H1 (cell line): Measurements from ENCODE around the gene ADCK1. TPM values are rescaled to one million over a fixed set of nuclear protein-coding genes. Genes with fewer than 3 reads are reported as not detected.

Source experiments
- CTCF ChIA-PET: fragments of 300-600 bp; sonication (Branson Sonifier 250); formaldehyde crosslinking; loops from one replicate; lab custom pipeline; 2021; ENCODE audit not compliant: partially characterized antibody; lab: Charles Lee
- POLR2A ChIA-PET: fragments of 300-600 bp; sonication (Branson Sonifier 250); formaldehyde crosslinking; loops from one replicate; lab custom pipeline; 2021; ENCODE audit warnings: inconsistent platforms; ENCODE audit not compliant: partially characterized antibody; lab: Charles Lee
- DNase-seq, 2 experiments: peaks; one replicate each; pipeline versions ENCODE4 v3.0.0 to v3.0.0-alpha.2; 2010 to 2022; ENCODE audit warnings: low spot score in 2 of 2, low read depth in 1 of 2, mixed read lengths in 1 of 2
- FAIRE-seq: peaks from 2 replicates; lab custom pipeline; 2011; peaks lifted over from hg19 to GRCh38; lab: Jason Lieb, UNC
- H2AFZ ChIP-seq: 2 replicates; pipeline ENCODE4 v1.8.1; 2012; ENCODE audit warnings: low read length, inconsistent platforms
- H2AK5ac ChIP-seq: 2 replicates; pipeline ENCODE4 v1.6.1; 2013; ENCODE audit warnings: low read depth, low read length
- H2BK120ac ChIP-seq: replicated peaks from 2 replicates; pipeline ENCODE3; 2013; ENCODE audit warnings: low read depth, low read length, inconsistent platforms
- H2BK12ac ChIP-seq: 2 replicates; pipeline ENCODE4 v1.6.1; 2013; ENCODE audit warnings: low read depth, low read length
- H2BK15ac ChIP-seq: 2 replicates; pipeline ENCODE4 v1.6.1; 2013; ENCODE audit warnings: low read length
- H2BK20ac ChIP-seq: 2 replicates; pipeline ENCODE4 v1.6.1; 2013; ENCODE audit warnings: low read length
- H2BK5ac ChIP-seq: 2 replicates; pipeline ENCODE4 v1.6.1; 2013; ENCODE audit warnings: low read depth, low read length
- H3K14ac ChIP-seq: 2 replicates; pipeline ENCODE4 v1.6.1; 2013; ENCODE audit warnings: inconsistent platforms; ENCODE audit not compliant: insufficient read length
- H3K18ac ChIP-seq: 2 replicates; pipeline ENCODE4 v1.6.1; 2013; ENCODE audit warnings: low read length; ENCODE audit errors: extremely low read depth
- H3K23ac ChIP-seq: 2 replicates; pipeline ENCODE4 v1.6.1; 2013; ENCODE audit warnings: inconsistent platforms; ENCODE audit not compliant: insufficient read length
- H3K23me2 ChIP-seq: 2 replicates; pipeline ENCODE4 v1.6.1; 2013; ENCODE audit warnings: low read depth, low read length
- H3K27ac ChIP-seq: 2 replicates; pipeline ENCODE4 v1.6.1; 2011; ENCODE audit warnings: low read depth, low read length, inconsistent platforms
- H3K27me3 ChIP-seq, 4 experiments: replicated peaks in 1 of 4; 1 replicate in 1 of 4; 2 replicates in 3 of 4; pipeline versions ENCODE4 v1.6.1 to v1.8.1; 2011 to 2013; ENCODE audit warnings: low read length in 3 of 4, mild to moderate bottlenecking in 3 of 4, inconsistent platforms in 2 of 4, mixed read lengths in 2 of 4, moderate library complexity in 1 of 4; ENCODE audit not compliant: control insufficient read depth in 3 of 4, insufficient read depth in 3 of 4; ENCODE audit errors: extremely low read depth in 1 of 4
- H3K36me3 ChIP-seq, 4 experiments: 2 replicates each; pipeline versions ENCODE4 v1.6.1 to v1.8.1; 2011 to 2013; ENCODE audit warnings: mild to moderate bottlenecking in 4 of 4, low read length in 3 of 4, moderate library complexity in 2 of 4, control low read depth in 1 of 4, inconsistent platforms in 1 of 4; ENCODE audit not compliant: insufficient read depth in 4 of 4, control insufficient read depth in 2 of 4
- H3K4ac ChIP-seq: replicated peaks from 2 replicates; pipeline ENCODE3; 2013; ENCODE audit warnings: low read length, low read depth, mixed read lengths, inconsistent platforms; ENCODE audit not compliant: insufficient read length
- H3K4me1 ChIP-seq, 4 experiments: replicated peaks in 1 of 4; 1 replicate in 1 of 4; 2 replicates in 3 of 4; pipeline versions ENCODE4 v1.6.1 to v1.8.1; 2011 to 2013; ENCODE audit warnings: low read length in 3 of 4, inconsistent platforms in 2 of 4, mixed read lengths in 1 of 4; ENCODE audit not compliant: insufficient read depth in 4 of 4, control insufficient read depth in 3 of 4
- H3K4me2 ChIP-seq, 2 experiments: 2 replicates each; pipeline versions ENCODE4 v1.6.1 to v1.8.1; 2011 to 2013; ENCODE audit warnings: low read depth in 2 of 2, low read length in 2 of 2, control low read depth in 1 of 2, inconsistent platforms in 1 of 2, mild to moderate bottlenecking in 1 of 2; ENCODE audit not compliant: insufficient read depth in 1 of 2
- H3K4me3 ChIP-seq, 4 experiments: fragments of 200-600, 300-600 bp in 1 of 4; sonication (generic), shearing (Covaris generic), sonication (Bioruptor Twin) in 1 of 4; 2 replicates each; pipeline versions ENCODE4 v1.5.1 to v1.8.1; 2011 to 2016; ENCODE audit warnings: low read length in 4 of 4, low read depth in 3 of 4, control low read depth in 2 of 4, inconsistent platforms in 2 of 4, mild to moderate bottlenecking in 2 of 4, mixed read lengths in 1 of 4, moderate library complexity in 1 of 4; ENCODE audit not compliant: insufficient read depth in 2 of 4; ENCODE audit errors: extremely low read depth in 1 of 4
- H3K56ac ChIP-seq: replicated peaks from 2 replicates; pipeline ENCODE3; 2013; ENCODE audit warnings: low read depth, mild to moderate bottlenecking, mixed read lengths, low read length, inconsistent platforms; ENCODE audit not compliant: insufficient read length
- H3K79me1 ChIP-seq: 2 replicates; pipeline ENCODE4 v1.6.1; 2013; ENCODE audit warnings: low read depth, low read length, control low read depth
- H3K79me2 ChIP-seq, 2 experiments: 2 replicates each; pipeline versions ENCODE4 v1.6.1 to v1.8.1; 2012 to 2013; ENCODE audit warnings: low read length in 2 of 2, mild to moderate bottlenecking in 2 of 2, inconsistent platforms in 1 of 2; ENCODE audit not compliant: insufficient read depth in 2 of 2, control insufficient read depth in 1 of 2
- H3K9ac ChIP-seq, 4 experiments: replicated peaks in 1 of 4; 1 replicate in 1 of 4; 2 replicates in 3 of 4; pipeline versions ENCODE4 v1.6.1 to v1.8.1; 2011 to 2013; ENCODE audit warnings: low read depth in 3 of 4, low read length in 3 of 4, control low read depth in 2 of 4, mild to moderate bottlenecking in 2 of 4, moderate library complexity in 2 of 4, inconsistent platforms in 1 of 4; ENCODE audit errors: extremely low read depth in 1 of 4
- H3K9me3 ChIP-seq, 2 experiments: 2 replicates each; pipeline versions ENCODE4 v1.6.1 to v1.8.1; 2012 to 2013; ENCODE audit warnings: mild to moderate bottlenecking in 2 of 2, moderate library complexity in 2 of 2, control low read depth in 1 of 2, inconsistent platforms in 1 of 2, low read depth in 1 of 2, low read length in 1 of 2, mixed read lengths in 1 of 2; ENCODE audit not compliant: insufficient read depth in 2 of 2
- H4K20me1 ChIP-seq, 2 experiments: replicated peaks in 1 of 2; 2 replicates each; pipeline versions ENCODE3 to v1.8.1; 2011 to 2013; ENCODE audit warnings: inconsistent platforms in 2 of 2, low read length in 2 of 2, mild to moderate bottlenecking in 1 of 2; ENCODE audit not compliant: insufficient read depth in 2 of 2, control insufficient read depth in 1 of 2
- H4K5ac ChIP-seq: 2 replicates; pipeline ENCODE4 v1.6.1; 2013; ENCODE audit warnings: low read length, low read depth, mixed read lengths, inconsistent platforms; ENCODE audit not compliant: insufficient read length
- H4K8ac ChIP-seq: 2 replicates; pipeline ENCODE4 v1.8.0; 2013; ENCODE audit warnings: mild to moderate bottlenecking, moderate library complexity, low read length, inconsistent platforms; ENCODE audit not compliant: insufficient read depth; ENCODE audit errors: extremely low read depth
- H4K91ac ChIP-seq: replicated peaks from 2 replicates; pipeline ENCODE3; 2013; ENCODE audit warnings: low read length, mixed read lengths, inconsistent platforms; ENCODE audit not compliant: insufficient read length
- CTBP2 ChIP-seq: IDR thresholded peaks from 2 replicates; pipeline ENCODE4 v1.7.0; 2011; ENCODE audit warnings: borderline replicate concordance, mild to moderate bottlenecking, moderate library complexity, mixed read lengths, low read length; ENCODE audit not compliant: insufficient read depth, insufficient read length
- CTCF ChIP-seq, 3 experiments: IDR thresholded peaks; 1 replicate in 2 of 3; 2 replicates in 1 of 3; pipeline versions ENCODE4 v1.5.1 to v1.6.1; 2011; ENCODE audit warnings: low read length in 3 of 3, mild to moderate bottlenecking in 3 of 3, inconsistent platforms in 2 of 3, low read depth in 1 of 3, moderate library complexity in 1 of 3; ENCODE audit not compliant: insufficient read depth in 1 of 3; ENCODE audit errors: control extremely low read depth in 1 of 3
- RAD21 ChIP-seq, 2 experiments: IDR thresholded peaks in 1 of 2; conservative IDR thresholded peaks in 1 of 2; 2 replicates each; pipeline ENCODE4 v1.6.1; 2011; ENCODE audit warnings: low read depth in 2 of 2, low read length in 2 of 2, improper control_type of control experiment in 1 of 2, inconsistent platforms in 1 of 2, mild to moderate bottlenecking in 1 of 2, moderate library complexity in 1 of 2
- RNF2 ChIP-seq: fragments of 200-900, 300-1000 bp; sonication (generic); IDR thresholded peaks from 2 replicates; pipeline ENCODE4 v1.7.1; 2016; ENCODE audit warnings: borderline replicate concordance, low read depth, mild to moderate bottlenecking, antibody characterized with exemption, low read length; ENCODE audit not compliant: poor library complexity, severe bottlenecking; ENCODE audit errors: missing control alignments
- WGBS, 2 experiments: shearing (Covaris generic) in 1 of 2; methylation state at CpG; one replicate each; pipeline versions ENCODE4 v1.1.6 to v1.1.7; 2013 to 2015; ENCODE audit warnings: low lambda C conversion rate in 2 of 2, mixed read lengths in 2 of 2, inconsistent platforms in 1 of 2, low coverage in 1 of 2, missing lambda C conversion rate in 1 of 2; ENCODE audit not compliant: insufficient replicate concordance in 2 of 2, insufficient coverage in 1 of 2, insufficient read length in 1 of 2; ENCODE audit errors: extremely low coverage in 1 of 2, missing lambda C conversion rate in 1 of 2; 5-methylcytosine and 5-hydroxymethylcytosine counted together
- polyA plus RNA-seq, 7 experiments: library from polyadenylated mRNA; depleted of rRNA in 3 of 7; stranded (reverse) in 5 of 7; unstranded in 2 of 7; fragments of >200 nt in 5 of 7; fragments of 200-250 nt in 2 of 7; gene quantifications; 1 replicate in 5 of 7; 2 replicates in 1 of 7; 4 replicates in 1 of 7; pipeline versions ENCODE4 v1.2.1 to v1.2.3, GENCODE V29; 2011 to 2013; ENCODE audit warnings: missing spikeins in 2 of 7, mixed read lengths in 2 of 7
- total RNA-seq: library from RNA; stranded (reverse); fragmentation: NEBNext Ultra II Directional; extraction: Animal tissue kit (Norgen Biotek cat#: 25700); gene quantifications from 2 replicates; pipeline ENCODE4 v1.2.1, GENCODE V29; 2021

Gene ADCK1
- total and polyA plus RNA-seq, 2 of the 8 experiments (the other 6 are each of a cell fraction or from before 2014, with no cell fraction given), result 11.0 to 16.8 TPM

GRCh38 chr14:77862154-77862786, 62.4 kb downstream of the ADCK1 start:
- Histone ChIP-seq H3K79me2 (no peaks in the 10 kb centered on the region), H3K36me3 (no peaks in the 10 kb centered on the region; a peak in 1 of 8 replicates), H3K4me1 (no peaks in the 10 kb centered on the region), H4K8ac (no peak overlapping the region), H3K9ac (no peak overlapping the region), H4K20me1 (no peaks in the 10 kb centered on the region), H2BK20ac (no peak overlapping the region), H2BK5ac (peak overlapping the region; percentile 21; the same call in 1 of the 2 replicates), H3K18ac (no peak overlapping the region), H2BK120ac (no peak overlapping the region), H3K23ac (no peak overlapping the region), H3K27ac (no peak overlapping the region), H3K79me1 (no peaks in the 10 kb centered on the region), H4K5ac (no peak overlapping the region), H4K91ac (no peak overlapping the region), H3K4ac (no peak overlapping the region), H2BK12ac (peak overlapping the region; percentile 60; the same call in 1 of the 2 replicates), H3K4me2 (no peak overlapping the region), H2AFZ (no peak overlapping the region), H3K56ac (no peak overlapping the region), H3K27me3 (no peaks in the 10 kb centered on the region), H3K4me3 (no peak overlapping the region), H3K23me2 (no peaks in the 10 kb centered on the region), H3K9me3 (no peaks in the 10 kb centered on the region), H3K14ac (no peak overlapping the region), H2AK5ac (no peak overlapping the region), H2BK15ac (0 out of 2 replicates have a peak overlapping the region, but pooled peaks have one; percentile 61)
- DNase-seq (peak; percentile 77 to 99), FAIRE-seq (peak; percentile 42)
- CTCF ChIA-PET, result interaction anchor here (0.6 to 7.2 kb wide), 57 partner anchors 8 to 854 kb away, joined by 3 to 80 read pairs (median 4); partner anchors contain the start of gene SNW1
- WGBS, 2 experiments, result 73% methylated on average over 11 of the region's 11 CpGs; no CpG with 5 or more reads in 1 of the 2 experiments
- POLR2A ChIA-PET, result no interaction called here
- TF ChIP-seq CTCF (IDR thresholded peaks at IDR 0.05; ENCODE audit: control extremely low read depth in 1 of 3, insufficient read depth in 1 of 3, low read depth in 1 of 3, low read length in 3 of 3) (peak; percentile 88 to 99 (median 99)), RAD21 (IDR thresholded peaks at IDR 0.05 in 1 of 2, conservative IDR thresholded peaks at IDR 0.05 in 1 of 2; ENCODE audit: low read depth in 2 of 2, low read length in 2 of 2) (peak; percentile 90 to 92), CTBP2 (no peak), RNF2 (no peak)
